Measurements from ENCODE around the gene OPRD1.
"Not testable (repeated sequence)": the region's sequence is repeated elsewhere in the genome, so short reads cannot be mapped to it uniquely, and the experiment has no call there.

The OPRD1 gene

DNA sequence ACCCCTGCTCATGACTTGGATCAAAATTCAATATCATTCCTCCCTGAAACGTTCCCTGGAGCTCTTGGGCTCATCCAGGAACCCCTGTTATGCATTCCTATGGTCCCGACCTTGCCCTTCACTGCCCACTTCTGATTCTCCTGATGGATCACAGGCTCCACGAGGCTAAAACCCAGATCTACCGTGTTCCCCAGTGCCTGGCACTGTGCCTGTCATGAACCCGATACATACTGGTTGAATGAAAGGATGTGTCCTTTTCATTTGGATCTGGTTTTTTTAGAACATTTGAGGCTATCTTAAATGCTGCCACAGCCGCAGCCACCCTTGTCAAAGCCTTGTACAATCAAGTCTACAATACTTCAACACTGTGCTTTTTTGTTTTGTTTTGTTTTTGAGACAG lies 22.2 kb upstream of the OPRD1 start:
- Mint-ChIP-seq H3K9me3 (no peaks in the 10 kb centered on the region), H3K27ac (no peak overlapping the region), H3K36me3 (ENCODE audit: low read depth) (no peaks in the 10 kb centered on the region), H3K27me3 (ENCODE audit: low read depth) (peaks cover 10% of the 10 kb centered on the region), H3K4me1 (ENCODE audit: low read depth) (peaks cover 7% of the 10 kb centered on the region), H3K4me3 (no peak overlapping the region)
- DNase-seq (ENCODE audit: low spot score) = no peak

DNA sequence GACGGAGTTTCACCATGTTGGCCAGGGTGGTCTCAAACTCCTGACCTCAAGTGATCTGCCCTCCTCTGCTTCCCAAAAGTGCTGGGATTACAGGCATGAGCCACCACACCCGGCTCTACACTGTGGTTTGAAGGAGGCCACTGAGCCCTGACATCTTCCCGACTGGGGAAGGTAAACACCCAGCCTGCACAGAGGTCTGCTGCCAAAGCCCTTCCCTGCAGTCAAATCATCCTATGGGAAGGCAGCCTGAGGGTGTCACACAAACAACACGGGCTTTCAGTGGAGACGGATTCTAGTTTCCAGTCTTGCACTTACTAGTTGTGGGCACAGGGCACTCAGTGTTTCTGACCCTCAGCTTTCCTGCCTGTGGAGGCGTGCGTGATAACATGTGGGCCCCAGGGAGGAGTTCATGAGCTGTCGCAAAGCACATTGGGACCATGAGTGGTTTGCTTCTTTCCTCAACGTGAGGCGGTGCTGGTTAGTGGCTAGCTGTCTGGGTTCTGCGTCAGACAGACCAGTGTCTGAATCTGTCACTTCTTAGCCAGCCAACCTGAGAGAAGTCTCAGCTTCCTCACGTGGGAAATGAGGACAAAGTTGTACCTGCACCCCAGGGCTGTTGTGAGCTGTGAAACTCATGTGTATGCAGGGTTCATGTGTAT lies 21.5 kb upstream of the OPRD1 start:
- Mint-ChIP-seq H3K36me3 (ENCODE audit: low read depth) (no peaks in the 10 kb centered on the region), H3K4me3 (no peak overlapping the region), H3K4me1 (ENCODE audit: low read depth) (peaks cover 3% of the 10 kb centered on the region), H3K27ac (no peak overlapping the region), H3K9me3 (no peaks in the 10 kb centered on the region), H3K27me3 (ENCODE audit: low read depth) (peaks cover 10% of the 10 kb centered on the region)
- no peak for DNase-seq (ENCODE audit: low spot score)

DNA sequence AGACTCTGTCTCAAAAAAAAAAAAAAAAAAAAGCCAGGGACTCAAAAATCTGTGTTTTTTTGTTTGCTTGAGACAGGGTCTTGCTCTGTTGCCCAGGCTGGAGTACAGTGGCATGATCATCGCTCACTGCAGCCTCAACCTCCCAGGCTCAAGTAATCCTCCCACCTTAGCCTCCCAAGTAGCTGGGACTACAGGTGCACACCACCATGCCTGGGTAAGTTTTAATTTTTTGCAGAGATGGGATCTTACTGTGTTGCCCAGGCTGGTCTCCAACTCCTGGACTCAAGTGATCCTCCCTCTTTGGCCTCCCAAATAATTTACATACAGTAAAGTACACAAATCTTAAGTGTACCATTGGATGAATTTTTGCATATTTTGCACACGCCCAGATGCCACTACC lies 20.0 kb upstream of the OPRD1 start:
- not testable (repeated sequence) for H3K36me3 Mint-ChIP-seq (ENCODE audit: low read depth); H3K4me3 Mint-ChIP-seq; H3K27ac Mint-ChIP-seq; H3K4me1 Mint-ChIP-seq (ENCODE audit: low read depth); DNase-seq (ENCODE audit: low spot score); H3K9me3 Mint-ChIP-seq
- peaks cover 11% of the 10 kb centered on the region for H3K27me3 Mint-ChIP-seq (ENCODE audit: low read depth)

DNA sequence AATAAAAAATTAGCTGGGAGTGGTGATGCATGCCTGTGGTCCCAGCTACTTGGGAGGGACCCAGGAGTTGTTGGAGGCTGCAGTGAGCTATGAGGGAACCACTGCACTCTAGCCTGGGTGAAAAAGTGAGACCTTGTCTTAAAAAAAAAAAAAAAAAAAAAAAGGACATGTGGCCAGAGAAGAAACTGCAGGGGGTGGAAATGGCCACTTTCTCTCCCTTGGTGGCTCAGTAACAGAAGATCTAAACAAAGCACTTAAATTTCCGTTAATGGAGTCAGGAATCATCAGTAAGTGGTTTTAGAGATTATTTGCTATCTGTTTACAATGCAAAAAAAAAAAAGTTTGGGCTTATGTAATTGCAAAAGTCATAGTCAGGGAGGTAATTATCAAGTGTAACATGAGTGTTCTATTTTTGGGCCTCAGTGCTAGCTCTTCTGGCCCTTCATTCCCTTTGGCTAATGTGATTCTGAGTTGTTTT lies 19.3 kb upstream of the OPRD1 start:
- H3K9me3 Mint-ChIP-seq = no peaks in the 10 kb centered on the region
- peaks cover 3% of the 10 kb centered on the region for H3K4me1 Mint-ChIP-seq (ENCODE audit: low read depth)
- no peak overlapping the region for H3K27ac Mint-ChIP-seq
- no peak overlapping the region for H3K4me3 Mint-ChIP-seq
- DNase-seq (ENCODE audit: low spot score) = no peak
- peaks cover 13% of the 10 kb centered on the region for H3K27me3 Mint-ChIP-seq (ENCODE audit: low read depth)
- no peaks in the 10 kb centered on the region for H3K36me3 Mint-ChIP-seq (ENCODE audit: low read depth)

DNA sequence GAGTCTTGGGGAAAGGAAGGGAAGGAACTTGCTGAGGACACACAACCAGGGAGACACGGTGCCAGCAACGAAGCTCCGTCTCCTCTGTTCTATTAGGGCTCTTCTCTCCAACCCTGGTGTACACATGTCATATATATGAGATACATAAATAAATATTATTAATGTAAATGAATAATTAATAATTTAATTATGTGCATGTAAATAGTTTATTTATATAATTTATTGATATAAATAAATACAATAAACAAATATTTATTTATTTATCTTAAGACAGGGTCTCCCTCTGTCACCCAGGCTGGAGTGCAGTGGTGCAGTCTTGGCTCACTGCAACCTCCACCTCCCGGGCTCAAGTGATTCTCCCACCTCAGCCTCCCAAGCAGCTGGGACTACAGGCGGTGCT lies 17.4 kb upstream of the OPRD1 start:
- not testable (repeated sequence) for H3K36me3 Mint-ChIP-seq (ENCODE audit: low read depth); H3K4me1 Mint-ChIP-seq (ENCODE audit: low read depth); H3K27ac Mint-ChIP-seq; H3K4me3 Mint-ChIP-seq; H3K9me3 Mint-ChIP-seq; DNase-seq (ENCODE audit: low spot score)
- peaks cover 15% of the 10 kb centered on the region for H3K27me3 Mint-ChIP-seq (ENCODE audit: low read depth)

DNA sequence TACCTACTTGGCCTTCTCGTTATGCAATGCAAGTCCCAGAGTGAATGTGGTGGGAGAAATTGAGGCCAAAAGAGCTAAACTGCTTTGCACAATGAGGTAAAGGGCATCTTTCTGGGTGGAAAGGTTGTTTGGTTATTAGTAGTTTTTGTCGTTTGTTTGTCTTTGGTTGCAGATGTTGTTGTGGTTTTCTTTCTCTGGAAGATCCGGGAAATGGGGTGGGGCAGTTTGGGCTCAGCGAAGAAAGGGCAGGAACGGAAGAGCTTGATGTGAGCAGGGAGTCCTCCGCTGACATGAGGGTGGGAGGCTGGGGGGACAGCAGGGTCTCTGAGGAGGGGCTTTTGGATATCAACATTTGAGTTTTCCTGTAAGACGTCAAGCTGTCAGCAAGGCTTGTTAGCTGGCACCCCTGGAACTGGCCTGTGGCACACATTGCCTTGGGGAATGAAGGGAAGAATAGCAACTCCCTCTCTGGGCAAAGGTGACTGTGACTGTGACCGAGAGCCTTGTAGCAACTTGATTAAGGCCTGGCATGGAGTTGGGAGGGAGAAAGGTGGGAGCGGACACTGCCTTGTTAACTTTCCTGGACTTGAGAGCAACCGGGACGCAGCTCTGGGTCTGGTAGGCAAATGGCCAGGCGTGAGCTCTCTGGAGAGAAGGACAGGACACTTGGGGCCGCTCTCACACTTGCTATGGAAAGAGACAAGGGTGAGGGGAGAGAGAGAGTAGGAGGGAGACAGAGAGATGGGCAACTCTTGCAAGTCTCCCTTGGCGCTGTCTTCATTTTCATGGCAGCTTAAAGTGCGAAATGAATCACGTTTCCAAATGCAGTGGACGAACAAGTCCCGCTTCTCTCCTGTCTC lies 15.4 kb upstream of the OPRD1 start:
- no peak for DNase-seq (ENCODE audit: low spot score)
- Mint-ChIP-seq H3K4me1 (ENCODE audit: low read depth) (peaks cover 5% of the 10 kb centered on the region), H3K27ac (no peak overlapping the region), H3K27me3 (ENCODE audit: low read depth) (peaks cover 13% of the 10 kb centered on the region), H3K36me3 (ENCODE audit: low read depth) (no peaks in the 10 kb centered on the region), H3K9me3 (no peaks in the 10 kb centered on the region), H3K4me3 (no peak overlapping the region)

DNA sequence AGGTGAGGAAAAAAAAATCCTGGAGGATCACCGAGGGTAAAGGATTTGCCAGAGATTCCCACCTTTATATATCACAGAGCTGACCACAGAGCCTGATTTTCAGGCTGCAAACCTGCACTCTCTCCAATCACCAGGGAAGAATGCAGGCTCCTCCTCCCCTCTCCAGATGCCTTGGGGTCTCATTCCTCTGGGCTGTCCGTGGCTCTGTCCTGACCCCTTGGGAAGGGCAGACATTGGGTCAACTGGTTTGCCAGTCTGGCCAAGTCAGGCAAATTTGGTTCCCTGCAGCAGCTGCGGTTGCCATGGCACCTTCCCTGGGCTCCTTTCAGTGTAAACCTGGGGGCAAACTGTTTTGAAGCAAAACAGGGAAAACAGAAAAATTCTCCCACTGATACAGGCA lies 11.6 kb upstream of the OPRD1 start:
- H3K9me3 Mint-ChIP-seq = no peaks in the 10 kb centered on the region
- peaks cover 10% of the 10 kb centered on the region for H3K27me3 Mint-ChIP-seq (ENCODE audit: low read depth)
- no peaks in the 10 kb centered on the region for H3K36me3 Mint-ChIP-seq (ENCODE audit: low read depth)
- no peak overlapping the region for H3K27ac Mint-ChIP-seq
- peaks cover 5% of the 10 kb centered on the region for H3K4me1 Mint-ChIP-seq (ENCODE audit: low read depth)
- H3K4me3 Mint-ChIP-seq = no peak overlapping the region
- DNase-seq (ENCODE audit: low spot score) = no peak

DNA sequence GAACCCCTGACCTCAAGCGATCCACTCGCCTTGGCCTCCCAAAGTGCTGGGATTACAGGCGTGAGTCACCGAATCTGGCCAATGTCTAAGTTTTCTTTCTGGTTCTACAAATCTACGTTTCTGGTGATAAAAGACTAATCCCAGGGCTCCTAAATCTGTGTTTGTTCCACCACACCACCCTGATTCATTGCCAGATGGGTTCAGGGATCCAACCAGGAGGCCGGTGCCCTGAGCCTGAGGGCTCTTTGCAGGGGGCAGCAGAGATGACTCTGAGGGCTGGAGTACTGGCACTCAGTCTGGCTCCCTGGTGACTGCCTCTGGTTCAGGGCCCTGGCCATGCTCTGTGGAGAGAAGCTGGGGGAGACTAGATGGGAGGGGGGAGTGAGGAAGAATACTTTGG lies 10.5 kb upstream of the OPRD1 start:
- H3K9me3 Mint-ChIP-seq = no peaks in the 10 kb centered on the region
- peaks cover 2% of the 10 kb centered on the region for H3K4me1 Mint-ChIP-seq (ENCODE audit: low read depth)
- no peak for DNase-seq (ENCODE audit: low spot score)
- H3K36me3 Mint-ChIP-seq (ENCODE audit: low read depth) = no peaks in the 10 kb centered on the region
- no peak overlapping the region for H3K27ac Mint-ChIP-seq
- H3K4me3 Mint-ChIP-seq = no peak overlapping the region
- peaks cover 11% of the 10 kb centered on the region for H3K27me3 Mint-ChIP-seq (ENCODE audit: low read depth)

DNA sequence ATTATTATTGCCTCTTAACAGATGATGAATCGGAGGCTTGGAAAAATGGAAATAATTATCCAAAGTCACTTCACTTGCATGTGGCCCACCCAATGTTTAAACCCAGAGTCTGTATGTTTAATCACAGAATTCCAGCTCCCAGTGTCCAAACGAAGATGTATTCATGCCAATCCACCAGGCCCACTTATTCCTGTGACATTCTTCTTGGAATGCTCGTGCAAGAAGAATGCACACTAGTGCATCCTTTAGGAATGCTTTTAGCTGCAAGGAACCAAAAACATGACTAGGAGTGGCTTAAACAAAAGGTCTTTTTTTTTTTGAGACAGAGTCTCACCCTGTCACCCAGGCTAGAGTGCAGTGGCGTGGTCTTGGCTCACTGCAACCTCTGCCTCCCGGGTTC lies 8.9 kb upstream of the OPRD1 start:
- no peak for DNase-seq (ENCODE audit: low spot score)
- Mint-ChIP-seq H3K9me3 (no peaks in the 10 kb centered on the region), H3K4me1 (ENCODE audit: low read depth) (peaks cover 2% of the 10 kb centered on the region), H3K4me3 (no peak overlapping the region), H3K27ac (no peak overlapping the region), H3K27me3 (ENCODE audit: low read depth) (peaks cover 10% of the 10 kb centered on the region), H3K36me3 (ENCODE audit: low read depth) (no peaks in the 10 kb centered on the region)

DNA sequence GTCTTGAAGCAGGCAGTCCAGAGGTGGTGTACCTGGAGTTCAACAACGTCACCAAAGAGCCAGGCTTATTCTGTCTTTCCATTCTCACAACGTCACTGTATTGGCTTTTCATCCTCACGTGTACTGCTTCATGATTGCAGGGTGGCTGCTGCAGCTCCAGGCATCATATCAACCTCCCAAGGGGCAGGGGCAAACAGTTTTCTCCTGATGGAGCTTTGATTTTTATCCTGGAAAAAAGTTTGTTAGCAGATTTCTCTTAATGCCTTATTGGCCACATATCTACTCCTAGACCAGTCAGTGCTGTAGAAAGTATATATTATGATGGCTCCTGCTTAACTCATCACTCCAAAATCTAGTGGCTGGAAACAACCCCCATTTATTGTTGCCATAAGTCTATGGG lies 8.3 kb upstream of the OPRD1 start:
- H3K27ac Mint-ChIP-seq = no peak overlapping the region
- H3K4me1 Mint-ChIP-seq (ENCODE audit: low read depth) = peaks cover 1% of the 10 kb centered on the region
- H3K36me3 Mint-ChIP-seq (ENCODE audit: low read depth) = no peaks in the 10 kb centered on the region
- H3K27me3 Mint-ChIP-seq (ENCODE audit: low read depth) = peaks cover 7% of the 10 kb centered on the region
- DNase-seq (ENCODE audit: low spot score) = no peak
- H3K9me3 Mint-ChIP-seq = no peaks in the 10 kb centered on the region
- H3K4me3 Mint-ChIP-seq = no peak overlapping the region

DNA sequence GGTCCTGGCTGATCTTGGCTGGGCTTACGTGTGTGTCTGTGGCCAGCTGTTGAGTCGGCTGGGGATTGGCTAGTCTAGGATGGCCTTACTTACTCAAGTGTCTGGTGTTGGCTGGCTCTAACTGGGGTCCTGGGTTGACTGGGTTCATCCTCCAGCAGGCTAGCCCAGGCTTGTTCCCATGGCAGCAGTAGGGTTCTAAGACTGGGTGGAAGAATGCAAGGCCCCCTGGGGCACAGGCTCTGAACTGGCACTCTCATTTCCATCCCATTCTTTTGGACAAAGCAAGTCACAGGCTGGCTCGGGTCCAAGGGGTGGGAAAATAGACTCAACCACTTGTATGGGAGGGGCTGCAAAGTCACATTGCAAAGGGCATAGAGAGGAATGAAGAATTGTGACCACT lies 7.9 kb upstream of the OPRD1 start:
- H3K36me3 Mint-ChIP-seq (ENCODE audit: low read depth) = no peaks in the 10 kb centered on the region
- DNase-seq (ENCODE audit: low spot score) = no peak
- H3K4me1 Mint-ChIP-seq (ENCODE audit: low read depth) = no peaks in the 10 kb centered on the region
- no peak overlapping the region for H3K4me3 Mint-ChIP-seq
- H3K27me3 Mint-ChIP-seq (ENCODE audit: low read depth) = peaks cover 5% of the 10 kb centered on the region
- no peaks in the 10 kb centered on the region for H3K9me3 Mint-ChIP-seq
- H3K27ac Mint-ChIP-seq = no peak overlapping the region

DNA sequence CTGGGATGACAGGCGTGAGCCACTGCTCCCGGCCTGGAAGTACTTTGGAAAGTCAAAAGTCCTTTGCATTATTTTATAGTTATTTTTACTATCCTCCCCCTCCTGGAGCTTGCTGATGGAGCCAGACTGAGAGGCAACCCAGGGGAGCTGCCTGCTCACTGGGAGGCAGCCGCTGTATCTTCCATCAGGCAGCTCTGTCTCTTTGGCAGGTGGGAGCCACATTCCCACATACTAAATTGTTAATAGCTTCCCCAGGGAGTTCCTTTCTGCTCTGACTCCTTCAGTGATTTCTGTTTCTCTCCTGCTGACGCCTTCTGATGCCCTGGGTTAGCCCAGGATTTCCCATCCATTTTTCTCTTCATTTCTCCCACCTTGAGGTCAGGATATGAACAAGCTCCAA lies 4.9 kb upstream of the OPRD1 start:
- Mint-ChIP-seq H3K27ac (no peak overlapping the region), H3K27me3 (ENCODE audit: low read depth) (peaks cover 25% of the 10 kb centered on the region), H3K4me1 (ENCODE audit: low read depth) (no peaks in the 10 kb centered on the region), H3K4me3 (no peak overlapping the region), H3K36me3 (ENCODE audit: low read depth) (no peaks in the 10 kb centered on the region), H3K9me3 (no peaks in the 10 kb centered on the region)
- DNase-seq (ENCODE audit: low spot score) = no peak

DNA sequence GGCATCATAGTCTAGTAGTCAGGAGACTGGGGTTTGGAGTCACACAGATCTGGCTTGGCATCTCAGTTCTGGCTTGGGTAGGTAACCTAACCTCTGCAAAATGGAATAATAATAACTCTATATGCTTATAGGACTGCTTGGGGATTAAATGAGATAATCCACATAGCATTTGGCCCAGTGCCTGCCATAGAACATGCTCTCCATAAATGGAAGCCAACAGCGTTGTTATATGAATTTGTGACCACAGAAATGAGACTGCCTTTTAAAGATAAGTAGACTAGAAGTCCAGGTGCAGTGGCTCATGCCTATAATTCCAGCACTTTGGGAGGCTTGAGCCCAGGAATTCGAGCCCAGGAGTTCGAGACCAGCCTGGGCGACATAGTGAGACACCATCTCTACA lies 4.0 kb upstream of the OPRD1 start:
- DNase-seq (ENCODE audit: low spot score) = no peak
- Mint-ChIP-seq H3K27me3 (ENCODE audit: low read depth) (peaks cover 31% of the 10 kb centered on the region), H3K36me3 (ENCODE audit: low read depth) (no peaks in the 10 kb centered on the region), H3K4me3 (no peak overlapping the region), H3K27ac (no peak overlapping the region), H3K4me1 (ENCODE audit: low read depth) (no peaks in the 10 kb centered on the region), H3K9me3 (no peaks in the 10 kb centered on the region)

DNA sequence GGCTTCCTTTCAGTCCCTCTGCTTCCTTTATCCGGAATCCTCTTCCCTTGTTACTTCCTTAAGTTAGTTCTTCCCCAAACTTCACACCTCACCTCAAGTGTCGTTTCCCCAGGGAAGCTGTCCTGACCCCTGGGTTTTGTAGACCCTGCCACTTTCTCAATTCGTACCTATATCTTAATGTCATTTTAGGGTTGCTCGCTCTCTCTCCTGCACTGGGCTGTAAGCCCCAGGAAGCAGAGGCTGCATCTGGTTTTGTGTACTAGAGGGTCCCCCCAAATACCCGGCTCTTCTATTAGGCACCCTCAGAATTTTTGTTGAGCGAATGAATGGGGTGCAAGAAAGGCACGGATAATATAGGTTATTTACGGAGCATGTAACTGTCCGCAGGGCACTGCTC lies 603 bp upstream of the OPRD1 start:
- H3K27ac Mint-ChIP-seq = no peak overlapping the region
- peaks cover 49% of the 10 kb centered on the region for H3K27me3 Mint-ChIP-seq (ENCODE audit: low read depth)
- H3K4me3 Mint-ChIP-seq = no peak overlapping the region
- no peaks in the 10 kb centered on the region for H3K36me3 Mint-ChIP-seq (ENCODE audit: low read depth)
- no peaks in the 10 kb centered on the region for H3K9me3 Mint-ChIP-seq
- H3K4me1 Mint-ChIP-seq (ENCODE audit: low read depth) = peaks cover 5% of the 10 kb centered on the region
- no peak for DNase-seq (ENCODE audit: low spot score)

All from T-helper 2 cell treated with Interferon-gamma antibody and Interleukin-4, amounts not matched to agents 5 μg/mL and 100 μg/mL, for 36 hours (primary cell).